ENCODE data around the gene SERPINF2. TPM values are rescaled to one million over a fixed set of nuclear protein-coding genes. Genes with fewer than 3 reads are reported as not detected.

Gene SERPINF2
- total and polyA plus RNA-seq, 4 donors = 13.7 to 78.9 (median 58.0) TPM

- ATAC-seq (ENCODE audit: insufficient read depth, low FRiP score) (no peak), DNase-seq (no peak)
- Histone ChIP-seq H3K27ac (ENCODE audit: low read depth in 1 of 2, low read length in 1 of 2) (peak overlapping the region; percentile 66 to 77), H3K36me3 (ENCODE audit: control insufficient read depth in 4 of 4, insufficient read depth in 4 of 4, low read length in 4 of 4) (peaks cover 0 to 18% (median 6%) of the 10 kb centered on the region in 4 donors), H3K27me3 (ENCODE audit: control insufficient read depth in 3 of 3, insufficient read depth in 3 of 3, low read length in 2 of 3) (no peaks in the 10 kb centered on the region), H3K9ac (ENCODE audit: insufficient read depth in 1 of 2, low read length in 2 of 2) (no peak overlapping the region), H3K4me1 (ENCODE audit: control insufficient read depth in 5 of 5, insufficient read depth in 5 of 5, low read length in 5 of 5) (peaks cover 0 to 20% (median 9%) of the 10 kb centered on the region in 5 donors), H3K9me3 (ENCODE audit: control insufficient read depth in 4 of 4, insufficient read depth in 3 of 4, low read length in 3 of 4) (no peaks in the 10 kb centered on the region), H3K4me3 (no peak overlapping the region)
- WGBS, 2 donors = 77 to 82% methylated on average over 16 of the region's 16 CpGs
- TF ChIP-seq CTCF (IDR thresholded peaks at IDR 0.05; ENCODE audit: control extremely low read depth, extremely low read depth) = no peak
These were observed 44.7 kb downstream of the SERPINF2 start for GRCh38 chr17:1787301-1787902.

- no peak for TF ChIP-seq CTCF (IDR thresholded peaks at IDR 0.05; ENCODE audit: control extremely low read depth, extremely low read depth)
- Histone ChIP-seq H3K27me3 (ENCODE audit: control insufficient read depth in 3 of 3, insufficient read depth in 3 of 3, low read length in 2 of 3) (no peaks in the 10 kb centered on the region), H3K9me3 (ENCODE audit: control insufficient read depth in 4 of 4, insufficient read depth in 3 of 4, low read length in 3 of 4) (no peaks in the 10 kb centered on the region), H3K4me3 (no peak overlapping the region), H3K4me1 (ENCODE audit: control insufficient read depth in 5 of 5, insufficient read depth in 5 of 5, low read length in 5 of 5) (peaks cover 0 to 13% (median 0%) of the 10 kb centered on the region in 5 donors), H3K9ac (ENCODE audit: insufficient read depth in 1 of 2, low read length in 2 of 2) (no peak overlapping the region), H3K27ac (ENCODE audit: low read depth in 1 of 2, low read length in 1 of 2) (peak overlapping the region in 1 of 2 donors; percentile 57), H3K36me3 (ENCODE audit: control insufficient read depth in 4 of 4, insufficient read depth in 4 of 4, low read length in 4 of 4) (peaks cover 0 to 14% (median 5%) of the 10 kb centered on the region in 4 donors)
- no peak for ATAC-seq (ENCODE audit: insufficient read depth, low FRiP score)
- 68 to 85% methylated on average over 5 of the region's 5 CpGs for WGBS, 2 donors
- DNase-seq = no peak
These were observed 47.3 kb downstream of the SERPINF2 start for GRCh38 chr17:1789936-1790335.

GRCh38 chr17:1792495-1793446, 50.1 kb downstream of the SERPINF2 start:
- H3K4me3 ChIP-seq = no peak overlapping the region
- H3K27ac ChIP-seq (ENCODE audit: low read depth in 1 of 2, low read length in 1 of 2) = no peak overlapping the region
- H3K9me3 ChIP-seq (ENCODE audit: control insufficient read depth in 4 of 4, insufficient read depth in 3 of 4, low read length in 3 of 4) = no peaks in the 10 kb centered on the region
- H3K4me1 ChIP-seq (ENCODE audit: control insufficient read depth in 5 of 5, insufficient read depth in 5 of 5, low read length in 5 of 5) = no peaks in the 10 kb centered on the region
- ATAC-seq (ENCODE audit: insufficient read depth, low FRiP score) = no peak
- DNase-seq = no peak
- peaks cover 0 to 3% (median 0%) of the 10 kb centered on the region in 4 donors for H3K36me3 ChIP-seq (ENCODE audit: control insufficient read depth in 4 of 4, insufficient read depth in 4 of 4, low read length in 4 of 4)
- no peak overlapping the region for H3K9ac ChIP-seq (ENCODE audit: insufficient read depth in 1 of 2, low read length in 2 of 2)
- H3K27me3 ChIP-seq (ENCODE audit: control insufficient read depth in 3 of 3, insufficient read depth in 3 of 3, low read length in 2 of 3) = no peaks in the 10 kb centered on the region
- no peak for TF ChIP-seq CTCF (IDR thresholded peaks at IDR 0.05; ENCODE audit: control extremely low read depth, extremely low read depth)
- 91 to 93% methylated on average over 23 of the region's 23 CpGs for WGBS, 2 donors
